HG03460 (cell line): ENCODE measurements around the gene NUDCD2.

Experiments
- ATAC-seq: cut with Tn5 transposase; IDR thresholded peaks from one replicate; pipeline ENCODE4 v1.9.1; 2021; ENCODE audit not compliant: unreplicated experiment

The NUDCD2 gene

GRCh38 chr5:163459819-163460561, at the start of gene NUDCD2:
Gene NUDCD2, minus strand, starts transcription at chr5:163460102. Its CDS starts 52 bp downstream, at chr5:163460050.
- peak; percentile 81 for ATAC-seq

- ATAC-seq = no peak
These were observed 49.5 kb upstream of the NUDCD2 start for GRCh38 chr5:163509291-163509951.

- ATAC-seq = no peak
These were observed 48.9 kb upstream of the NUDCD2 start for GRCh38 chr5:163508753-163509152.

- ATAC-seq = no peak
These were observed 46.8 kb upstream of the NUDCD2 start for GRCh38 chr5:163506726-163507125.

GRCh38 chr5:163506095-163506457, 46.2 kb upstream of the NUDCD2 start:
- ATAC-seq = peak; percentile 7

- ATAC-seq = peak; percentile 85
These were observed 45.6 kb upstream of the NUDCD2 start, which contains the start of gene MAT2B for GRCh38 chr5:163505368-163506094. Gene MAT2B, plus strand, starts transcription at chr5:163505619. Its CDS starts 68 bp downstream, at chr5:163505687.

- ATAC-seq = peak; percentile 2
These were observed 45.1 kb upstream of the NUDCD2 start for GRCh38 chr5:163505049-163505367.

GRCh38 chr5:163504079-163504931, 44.4 kb upstream of the NUDCD2 start:
- no peak for ATAC-seq

- peak; percentile 9 for ATAC-seq
These were observed 43.5 kb upstream of the NUDCD2 start for GRCh38 chr5:163503106-163504078.

GRCh38 chr5:163502521-163502920, 42.6 kb upstream of the NUDCD2 start:
- no peak for ATAC-seq

- ATAC-seq = no peak
These were observed 39.0 kb upstream of the NUDCD2 start for GRCh38 chr5:163498886-163499285.

- no peak for ATAC-seq
These were observed 37.4 kb upstream of the NUDCD2 start for GRCh38 chr5:163497315-163497714.

GRCh38 chr5:163496286-163496685, 36.4 kb upstream of the NUDCD2 start:
- ATAC-seq = no peak

- no peak for ATAC-seq
These were observed 29.8 kb upstream of the NUDCD2 start for GRCh38 chr5:163489745-163490075.

- no peak for ATAC-seq
These were observed 29.3 kb upstream of the NUDCD2 start for GRCh38 chr5:163489055-163489744.

GRCh38 chr5:163478982-163479271, 19.0 kb upstream of the NUDCD2 start:
- ATAC-seq = no peak

- no peak for ATAC-seq
These were observed 18.5 kb upstream of the NUDCD2 start for GRCh38 chr5:163478126-163478981.

GRCh38 chr5:163475411-163475810, 15.5 kb upstream of the NUDCD2 start:
- no peak for ATAC-seq
